ENCODE results near the gene TPRX1.
"Not testable (repeated sequence)": the region's sequence is repeated elsewhere in the genome, so short reads cannot be mapped to it uniquely, and the experiment has no call there.

TPRX1 gene

DNA sequence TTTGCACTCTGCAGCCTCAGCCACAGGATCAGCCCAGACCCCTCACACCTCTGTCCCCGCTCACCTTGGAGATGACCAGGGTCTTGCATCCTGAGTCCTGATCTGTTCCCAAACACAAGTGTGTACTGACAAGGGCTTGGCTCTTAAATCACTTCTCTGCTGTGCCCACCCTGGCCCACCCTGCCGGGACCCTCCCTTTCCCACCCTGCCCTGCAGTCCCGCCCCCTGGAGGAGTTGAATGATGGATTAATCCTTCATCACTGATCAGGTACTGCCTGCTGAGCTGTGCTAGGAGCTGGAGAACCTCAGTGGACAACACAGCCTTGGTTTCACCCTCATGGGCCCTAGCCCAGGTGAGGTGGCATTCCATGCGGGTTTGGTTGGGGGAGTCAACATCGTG lies at the start of gene TPRX1:
Gene TPRX1 (minus strand): TSS at position 101 of the 400 bp plus-strand sequence. CDS start 12 bp downstream, at position 89.
- not testable (repeated sequence) for DNase-seq

DNA sequence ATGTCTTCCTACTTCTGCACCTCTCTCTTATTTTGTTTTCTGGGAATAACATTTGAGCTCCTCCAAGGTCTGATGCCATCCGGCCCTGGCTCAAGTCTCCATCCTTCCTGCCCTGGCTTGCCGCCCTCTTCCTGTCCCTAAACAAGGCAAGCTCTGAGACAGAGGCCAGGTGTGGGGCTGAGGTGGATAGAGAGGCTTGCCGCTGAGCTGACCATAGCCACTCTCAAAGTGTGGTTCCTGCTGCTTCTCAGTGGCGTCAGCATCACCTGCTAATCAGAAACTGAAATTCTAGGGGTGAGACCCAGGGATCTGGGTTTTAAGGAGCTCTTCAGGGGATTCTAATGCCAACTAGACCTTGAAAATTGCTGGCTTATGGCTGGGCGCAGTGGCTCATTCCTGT lies 48.7 kb upstream of the TPRX1 start:
- DNase-seq, result no peak

- DNase-seq, result no peak
Measured at GRCh38 chr19:47848823-47849473, 44.6 kb upstream of the TPRX1 start.

DNA sequence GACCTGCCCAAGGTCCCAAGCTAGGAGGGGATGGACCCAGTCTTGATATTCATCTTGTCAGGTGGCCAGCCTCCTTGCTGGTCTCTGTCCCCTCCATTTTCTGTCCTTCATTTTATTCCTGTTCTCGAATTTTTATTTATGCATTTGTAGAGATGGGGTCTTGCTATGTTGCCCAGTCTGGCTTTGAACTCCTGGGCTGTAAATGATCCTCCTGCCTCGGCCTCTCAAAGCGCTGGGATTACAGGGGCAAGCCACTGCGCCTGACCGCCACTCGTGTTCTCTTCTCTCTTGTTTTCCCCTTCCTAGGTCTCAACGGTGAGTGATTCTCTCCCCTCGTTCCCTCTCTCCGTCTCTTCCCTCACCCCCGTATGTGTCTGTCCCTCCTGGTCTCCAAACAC lies 44.1 kb upstream of the TPRX1 start:
- no peak for DNase-seq

- DNase-seq, result no peak
Measured at GRCh38 chr19:47842941-47843340, 38.6 kb upstream of the TPRX1 start.

DNA sequence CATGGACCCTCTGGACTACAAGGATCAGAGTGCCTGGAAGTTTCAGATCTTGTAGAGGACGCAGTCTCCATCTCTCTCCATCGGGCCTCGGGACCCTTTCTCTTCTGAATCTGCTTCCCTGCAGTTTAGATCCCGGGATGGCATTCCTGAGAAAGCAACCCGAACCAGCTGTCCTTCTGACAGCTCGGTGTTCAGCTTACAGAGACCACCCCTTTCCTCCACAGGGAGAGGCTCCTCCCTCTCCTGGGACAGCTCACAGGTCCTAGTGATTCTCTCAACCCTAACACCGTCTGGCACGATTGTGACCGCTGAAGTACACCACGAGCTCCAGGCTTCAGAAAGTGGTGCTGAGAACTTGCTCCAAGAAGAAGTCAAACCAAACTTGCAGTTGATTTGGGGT lies 35.6 kb upstream of the TPRX1 start:
- DNase-seq, result no peak

DNA sequence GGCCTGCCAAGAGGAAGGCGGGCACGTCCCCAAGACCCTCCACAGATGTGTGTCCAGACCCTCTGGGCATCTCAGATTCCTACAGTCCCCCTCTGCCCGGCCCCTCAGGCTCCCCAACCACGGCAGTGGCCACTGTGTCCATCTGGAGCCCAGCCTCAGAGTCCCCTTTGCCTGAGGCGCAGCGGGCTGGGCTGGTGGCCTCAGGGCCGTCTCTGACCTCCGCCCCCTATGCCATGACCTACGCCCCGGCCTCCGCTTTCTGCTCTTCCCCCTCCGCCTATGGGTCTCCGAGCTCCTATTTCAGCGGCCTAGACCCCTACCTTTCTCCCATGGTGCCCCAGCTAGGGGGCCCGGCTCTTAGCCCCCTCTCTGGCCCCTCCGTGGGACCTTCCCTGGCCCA lies 35.1 kb upstream of the TPRX1 start:
- no peak for DNase-seq

GRCh38 chr19:47836038-47836437 lies 31.7 kb upstream of the TPRX1 start:
- no peak for DNase-seq

DNA sequence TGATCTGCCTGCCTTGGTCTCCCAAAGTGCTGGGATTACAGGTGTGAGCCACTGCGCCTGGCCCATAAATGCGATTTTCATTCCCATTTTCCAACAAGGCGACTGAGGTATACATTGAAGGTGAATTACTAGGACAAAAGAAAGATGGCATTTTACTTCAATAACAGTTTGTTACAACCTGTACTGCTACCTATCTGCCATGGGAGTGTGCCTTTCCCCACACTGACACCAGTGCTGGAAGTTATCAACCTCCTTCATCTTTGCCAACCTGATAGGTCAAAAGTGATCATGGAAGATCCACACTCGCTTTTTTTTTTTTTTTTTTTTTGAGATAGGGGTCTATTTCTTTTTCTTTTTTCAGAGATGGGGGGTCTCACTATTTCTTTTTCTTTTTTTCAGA lies 28.4 kb upstream of the TPRX1 start:
- no peak for DNase-seq

DNA sequence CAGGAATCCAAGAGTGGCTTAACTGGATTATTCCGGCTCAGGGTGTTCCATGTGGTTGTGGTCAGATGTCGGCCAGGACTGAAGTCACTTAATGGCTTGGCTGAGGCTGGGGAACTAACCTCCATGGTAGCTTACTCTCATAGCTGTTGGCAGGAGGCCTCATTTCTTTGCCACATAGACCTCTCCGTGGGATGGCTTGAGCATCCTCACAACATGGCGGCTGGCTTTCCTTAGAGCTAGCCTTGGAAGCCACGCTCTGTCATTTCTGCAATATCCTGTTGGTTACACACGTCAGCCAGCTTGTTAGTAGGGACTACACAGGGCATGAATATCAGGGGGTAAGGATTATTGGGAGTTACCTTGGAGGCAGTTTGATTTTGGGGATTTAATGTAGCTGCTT lies 22.4 kb upstream of the TPRX1 start:
- DNase-seq, result no peak

DNA sequence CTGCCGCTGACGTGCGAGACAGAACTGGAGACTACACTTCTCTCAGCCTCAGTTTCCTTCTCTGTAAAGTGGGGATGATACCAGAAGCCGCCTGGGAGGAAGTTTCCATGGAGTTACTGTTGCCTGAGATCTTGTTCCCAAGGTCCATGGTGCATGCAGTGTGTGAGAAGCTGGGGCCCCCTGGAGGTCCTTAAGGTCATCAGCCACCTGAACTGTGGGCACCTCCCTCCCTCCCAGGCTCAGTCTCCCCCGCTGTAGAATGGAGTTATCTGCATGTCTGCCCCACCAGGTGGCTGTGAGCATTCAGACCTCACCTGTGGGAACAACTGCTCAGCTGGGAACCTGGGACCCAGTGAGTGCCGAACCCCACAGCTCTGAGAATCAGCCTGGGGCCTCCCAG lies 20.0 kb upstream of the TPRX1 start:
- DNase-seq, result no peak

GRCh38 chr19:47821460-47822020 lies 17.2 kb upstream of the TPRX1 start, which contains the start of gene CRX:
TSS of gene CRX (plus strand) at chr19:47821937. CDS start at chr19:47834444, 12,507 bp downstream.
- no peak for DNase-seq

DNA sequence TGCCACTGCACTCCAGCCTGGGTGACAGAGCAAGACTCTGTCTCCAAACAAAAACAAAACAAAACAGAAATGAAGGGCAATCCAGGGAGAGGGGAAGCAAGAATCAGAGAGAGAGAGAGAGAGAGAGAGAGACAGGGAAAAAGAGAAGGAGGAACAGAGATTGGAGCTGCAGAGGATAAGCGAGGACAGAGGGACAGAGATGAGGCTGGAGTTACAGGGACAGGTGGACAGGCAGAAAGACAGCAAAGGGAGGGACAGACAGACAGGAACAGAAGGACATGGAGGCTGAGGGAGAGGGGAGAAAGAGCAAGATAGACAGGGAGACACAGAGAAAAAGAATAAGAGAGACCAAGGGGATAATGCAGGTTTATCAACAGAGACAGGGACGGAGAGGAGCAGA lies 16.1 kb upstream of the TPRX1 start:
- no peak for DNase-seq

DNA sequence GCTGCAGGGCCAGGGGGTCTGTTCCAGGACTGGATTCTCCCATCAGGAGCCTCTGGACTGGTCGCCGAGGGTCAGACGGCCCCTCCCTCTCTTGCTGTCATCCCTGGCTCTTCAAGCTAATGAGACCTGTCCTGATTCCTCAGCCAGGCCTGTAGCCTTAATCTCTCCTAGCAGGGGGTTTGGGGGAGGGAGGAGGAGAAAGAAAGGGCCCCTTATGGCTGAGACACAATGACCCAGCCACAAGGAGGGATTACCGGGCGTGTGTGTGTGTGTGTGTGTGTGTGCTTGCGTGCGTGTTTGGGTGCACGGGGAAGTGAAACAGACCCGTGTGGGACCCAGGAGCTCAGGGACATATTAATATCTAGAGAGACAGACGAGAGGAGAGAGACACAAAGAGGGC lies 15.5 kb upstream of the TPRX1 start:
- DNase-seq, result no peak

DNA sequence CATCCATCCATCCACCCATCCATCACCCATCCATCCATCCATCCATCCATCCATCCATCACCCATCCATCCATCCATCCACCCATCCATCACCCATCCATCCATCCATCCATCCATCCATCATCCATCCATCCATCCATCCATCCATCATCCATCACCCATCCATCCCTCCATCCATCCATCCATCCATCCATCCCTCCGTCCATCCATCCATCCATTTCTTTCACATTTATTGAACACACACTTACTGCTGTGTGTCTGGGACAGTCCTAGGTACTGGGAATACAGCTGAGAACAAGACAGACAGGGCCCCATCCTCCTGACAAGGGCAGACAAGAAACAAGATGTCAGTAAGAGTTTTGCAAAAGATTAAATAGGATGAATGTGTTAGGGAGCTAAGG lies 13.9 kb upstream of the TPRX1 start:
- DNase-seq, result not testable (repeated sequence)

GRCh38 chr19:47816270-47816669 lies 11.9 kb upstream of the TPRX1 start:
- DNase-seq, result not testable (repeated sequence)

GRCh38 chr19:47813995-47814328 lies 9.6 kb upstream of the TPRX1 start:
- no peak for DNase-seq

GRCh38 chr19:47813304-47813994 lies 9.1 kb upstream of the TPRX1 start:
- peak; percentile 20 for DNase-seq

DNA sequence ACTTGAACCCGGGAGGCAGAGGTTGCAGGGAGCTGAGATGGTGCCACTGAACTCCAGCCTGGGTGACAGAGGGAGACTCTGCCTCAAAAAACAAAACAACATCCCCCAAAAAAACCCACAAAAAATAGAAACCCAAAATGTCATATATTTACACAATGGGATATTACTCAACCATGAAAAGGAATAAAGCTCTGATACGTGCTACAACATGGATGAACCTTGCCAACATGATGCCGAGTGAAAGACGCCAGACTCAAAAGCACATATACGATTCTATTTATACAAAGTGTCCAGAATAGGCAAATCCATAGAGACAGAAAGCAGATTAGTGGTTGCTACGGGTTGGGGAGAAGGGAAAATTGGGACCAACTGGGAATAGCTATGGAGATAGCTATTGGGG lies 2.1 kb upstream of the TPRX1 start:
- DNase-seq, result no peak

DNA sequence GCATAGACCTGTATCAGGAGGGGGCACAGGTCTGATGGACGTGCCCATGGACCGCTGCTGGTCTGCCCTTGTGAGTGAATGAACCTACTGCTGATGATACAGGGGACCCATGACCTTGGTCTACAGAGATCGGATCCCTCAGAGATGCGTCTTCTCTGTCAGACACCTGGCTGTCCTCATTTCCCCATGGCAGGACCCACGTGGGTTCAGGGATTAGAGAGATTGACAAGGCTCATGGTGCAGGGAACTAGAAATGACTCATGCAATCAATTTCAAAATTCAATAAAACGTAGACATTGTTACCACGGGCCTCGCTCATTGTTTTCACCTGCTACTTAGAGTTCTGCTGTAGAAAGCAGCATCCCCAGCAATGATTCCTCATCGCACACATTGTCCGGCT lies 962 bp upstream of the TPRX1 start:
- DNase-seq, result no peak

- DNase-seq, result not testable (repeated sequence)
Measured at GRCh38 chr19:47803671-47804070, 680 bp downstream of the TPRX1 start.

DNA sequence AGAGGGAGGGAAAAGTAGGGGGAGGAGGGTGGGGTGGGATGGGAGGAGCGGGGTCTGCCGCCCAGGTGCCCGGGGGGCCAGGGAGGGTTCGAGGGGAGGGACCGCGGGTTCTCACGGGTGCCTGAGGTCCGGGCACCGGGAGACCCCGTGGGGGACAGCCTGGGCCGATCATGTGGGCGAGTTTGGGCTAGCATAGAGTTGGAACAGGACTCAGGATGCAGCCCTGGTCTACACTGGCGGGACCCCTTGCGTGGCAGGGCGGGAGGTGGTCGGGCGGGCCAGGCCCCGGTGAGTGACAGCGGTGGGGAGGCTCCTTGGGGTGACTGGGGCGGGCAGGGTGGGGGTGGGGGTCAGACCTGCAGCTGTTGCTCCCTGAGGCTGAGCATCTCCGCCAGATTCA lies 1.2 kb downstream of the TPRX1 start:
- DNase-seq, result not testable (repeated sequence)

- no peak for DNase-seq
Measured at GRCh38 chr19:47802521-47803043, 1.8 kb downstream of the TPRX1 start.

DNA sequence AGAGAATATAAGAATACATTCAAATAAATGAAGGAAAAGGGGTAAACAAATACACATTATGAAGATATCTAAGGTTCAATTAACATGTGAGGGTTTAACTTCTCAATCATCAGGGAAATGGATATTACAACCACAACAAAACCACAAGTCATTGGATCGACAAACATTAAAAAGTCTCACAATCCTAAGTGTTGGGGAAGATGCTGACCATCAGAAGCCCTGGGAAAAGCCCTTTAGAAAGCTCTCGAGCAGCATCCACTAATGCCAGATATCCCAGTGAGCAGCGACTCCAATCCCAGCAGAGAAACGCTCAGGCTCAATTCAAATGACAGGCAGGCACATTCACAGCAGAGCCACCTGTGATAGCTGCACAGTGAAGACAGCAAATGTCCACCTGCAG lies 3.1 kb downstream of the TPRX1 start:
- DNase-seq, result no peak

Data from NCI-H1092 (cell line).